ENCODE measurements around the gene SPOCD1. TPM values are rescaled to one million over a fixed set of nuclear protein-coding genes. Genes with fewer than 3 reads are reported as not detected.
A peak's percentile ranks its signal among the peaks of the same experiment; 100 is the strongest.

Gene SPOCD1
- total and polyA plus RNA-seq, 5 experiments from 2014 or later = 0.36 TPM; not detected in 4

DNA sequence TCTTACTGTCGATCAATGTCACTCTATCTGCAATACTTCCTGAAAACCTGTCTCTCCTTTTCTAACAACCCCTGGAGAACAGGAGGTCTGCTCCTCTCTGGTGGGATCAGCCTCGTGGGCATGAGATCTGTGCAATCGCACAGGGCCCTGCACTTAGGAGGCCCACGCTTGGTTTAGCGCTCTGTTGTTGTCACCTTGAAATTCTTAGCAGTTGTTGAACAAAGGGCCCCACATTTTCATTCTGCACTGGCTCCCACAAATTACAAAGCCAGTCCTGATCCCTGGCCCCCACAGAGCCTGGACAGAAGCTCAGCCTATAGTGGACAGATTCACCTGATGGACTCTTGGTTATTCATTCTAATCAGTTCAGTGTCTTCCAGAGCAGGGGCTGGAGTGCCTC is 18.6 kb downstream of the SPOCD1 start:
- peaks cover 1 to 12% (median 4%) of the 10 kb centered on the region in 4 donors for H3K4me1 Mint-ChIP-seq
- no peak for DNase-seq
- no peaks in the 10 kb centered on the region for H3K36me3 Mint-ChIP-seq
- no peak overlapping the region for H3K4me3 Mint-ChIP-seq
- POLR2A ChIA-PET = interaction anchor here (1.1 kb wide), 1 partner anchor 134 kb away, joined by 4 read pairs; no protein-coding TSS in a partner anchor
- ATAC-seq = no peak
- peaks cover 0 to 2% (median 2%) of the 10 kb centered on the region in 5 donors for H3K27me3 Mint-ChIP-seq
- H3K27ac Mint-ChIP-seq = no peak overlapping the region
- H3K9me3 Mint-ChIP-seq = no peaks in the 10 kb centered on the region

DNA sequence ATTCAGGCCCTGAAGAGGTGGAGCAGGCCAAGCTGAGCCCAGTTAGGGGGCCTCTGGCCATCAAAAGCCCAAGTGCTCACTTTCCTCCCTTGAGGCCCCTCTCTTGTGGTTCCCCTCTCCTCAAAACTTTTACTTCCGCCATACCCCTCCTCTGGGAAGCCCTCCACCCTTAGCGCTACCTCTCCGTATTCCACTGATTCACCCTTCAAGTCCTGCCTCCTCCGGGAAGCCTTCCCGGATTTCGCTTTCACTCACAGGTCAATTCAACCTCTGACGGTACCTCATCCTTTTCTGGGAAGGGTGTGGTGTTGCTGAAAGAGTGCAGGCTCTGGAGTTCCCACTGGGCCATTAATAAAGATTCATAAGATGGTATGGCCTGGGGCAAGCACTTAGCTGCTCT is 19.1 kb downstream of the SPOCD1 start:
- Mint-ChIP-seq H3K27ac (no peak overlapping the region), H3K36me3 (no peaks in the 10 kb centered on the region), H3K4me1 (peaks cover 0 to 11% (median 2%) of the 10 kb centered on the region in 4 donors), H3K4me3 (peak overlapping the region in 1 of 10 donors; percentile 32), H3K9me3 (no peaks in the 10 kb centered on the region), H3K27me3 (peaks cover 0 to 2% (median 2%) of the 10 kb centered on the region in 5 donors)
- DNase-seq = no peak
- POLR2A ChIA-PET = interaction anchor here (1.1 kb wide), 1 partner anchor 133 kb away, joined by 4 read pairs; no protein-coding TSS in a partner anchor
- ATAC-seq = no peak

DNA sequence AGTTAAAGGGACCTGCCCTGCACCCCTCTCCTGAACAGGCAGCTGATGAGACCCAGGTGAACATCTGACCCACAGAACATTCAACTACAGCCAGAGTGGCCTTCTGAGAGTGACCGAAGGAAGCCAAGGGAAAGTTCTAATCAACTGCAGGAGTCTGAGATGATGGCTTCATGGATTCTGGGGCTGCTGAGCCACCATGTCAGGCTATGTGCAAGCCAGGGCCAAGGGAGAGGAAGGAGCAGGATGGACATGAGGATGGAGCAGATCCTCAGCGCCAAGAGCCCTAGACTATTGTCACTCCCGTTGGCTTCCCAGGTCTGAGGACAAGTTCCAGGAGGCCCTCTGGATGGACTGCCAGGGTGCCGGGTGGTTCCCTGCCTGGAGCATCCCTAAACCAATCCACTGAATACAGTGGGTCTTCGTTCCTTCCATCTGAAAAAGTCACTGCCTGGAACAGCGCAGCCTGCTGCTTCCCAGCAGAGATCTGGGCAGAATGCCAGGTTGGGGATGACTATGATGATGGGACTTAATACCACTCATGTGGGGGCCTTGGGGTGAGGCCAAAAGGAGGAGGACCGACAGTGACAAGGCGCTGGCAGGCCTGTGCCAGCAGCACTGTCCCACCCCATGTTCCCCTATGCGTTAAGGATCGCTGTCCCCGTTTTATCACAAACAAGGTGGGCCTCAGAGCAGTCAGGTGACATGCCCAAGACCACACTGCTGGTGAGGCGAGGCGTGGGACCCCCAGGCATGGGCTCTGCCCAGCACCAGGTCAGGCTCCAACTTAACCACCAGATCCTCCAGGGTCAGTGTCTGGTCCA is 19.8 kb downstream of the SPOCD1 start:
- Mint-ChIP-seq H3K27ac (peak overlapping the region in 1 of 10 donors; percentile 35), H3K27me3 (peaks cover 0 to 2% (median 2%) of the 10 kb centered on the region in 5 donors), H3K36me3 (no peaks in the 10 kb centered on the region), H3K4me1 (peaks cover 0 to 5% (median 2%) of the 10 kb centered on the region in 4 donors), H3K4me3 (no peak overlapping the region), H3K9me3 (no peaks in the 10 kb centered on the region)
- DNase-seq (no peak), ATAC-seq (no peak)
- POLR2A ChIA-PET = no interaction called here

DNA sequence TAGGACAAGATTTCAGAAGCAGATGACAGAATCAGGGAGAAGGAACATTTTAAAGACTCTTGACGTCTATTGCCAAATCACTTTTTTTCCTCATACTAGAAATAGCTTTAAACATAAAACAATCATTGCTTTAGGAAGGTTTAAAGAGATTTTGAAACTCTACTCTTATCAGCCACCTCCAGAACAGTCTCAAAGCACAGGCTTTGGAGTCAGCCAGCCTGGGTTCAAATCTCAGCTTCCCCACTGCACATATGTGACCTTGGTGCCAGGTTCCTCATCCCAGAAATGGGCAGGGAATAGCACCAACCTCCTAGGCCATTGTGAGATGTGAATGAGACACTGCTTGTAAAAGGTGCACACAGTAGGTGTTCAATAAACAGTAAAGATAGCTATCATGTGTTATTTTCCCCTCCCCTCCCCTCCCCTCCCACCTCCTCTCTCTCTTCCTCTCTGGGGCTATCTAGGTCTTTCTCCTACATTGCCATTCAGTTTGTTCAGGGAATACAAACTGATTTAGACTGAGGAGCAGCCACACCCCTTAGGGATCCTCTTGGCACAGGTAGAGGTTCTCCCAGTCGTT is 20.6 kb downstream of the SPOCD1 start:
- no peaks in the 10 kb centered on the region for H3K9me3 Mint-ChIP-seq
- peaks cover 0 to 2% (median 0%) of the 10 kb centered on the region in 5 donors for H3K27me3 Mint-ChIP-seq
- H3K27ac Mint-ChIP-seq = peak overlapping the region in 2 of 10 donors; percentile 9 to 14
- H3K4me3 Mint-ChIP-seq = no peak overlapping the region
- H3K4me1 Mint-ChIP-seq = peaks cover 0 to 1% (median 0%) of the 10 kb centered on the region in 4 donors
- DNase-seq (no peak), ATAC-seq (no peak)
- POLR2A ChIA-PET = no interaction called here
- no peaks in the 10 kb centered on the region for H3K36me3 Mint-ChIP-seq

DNA sequence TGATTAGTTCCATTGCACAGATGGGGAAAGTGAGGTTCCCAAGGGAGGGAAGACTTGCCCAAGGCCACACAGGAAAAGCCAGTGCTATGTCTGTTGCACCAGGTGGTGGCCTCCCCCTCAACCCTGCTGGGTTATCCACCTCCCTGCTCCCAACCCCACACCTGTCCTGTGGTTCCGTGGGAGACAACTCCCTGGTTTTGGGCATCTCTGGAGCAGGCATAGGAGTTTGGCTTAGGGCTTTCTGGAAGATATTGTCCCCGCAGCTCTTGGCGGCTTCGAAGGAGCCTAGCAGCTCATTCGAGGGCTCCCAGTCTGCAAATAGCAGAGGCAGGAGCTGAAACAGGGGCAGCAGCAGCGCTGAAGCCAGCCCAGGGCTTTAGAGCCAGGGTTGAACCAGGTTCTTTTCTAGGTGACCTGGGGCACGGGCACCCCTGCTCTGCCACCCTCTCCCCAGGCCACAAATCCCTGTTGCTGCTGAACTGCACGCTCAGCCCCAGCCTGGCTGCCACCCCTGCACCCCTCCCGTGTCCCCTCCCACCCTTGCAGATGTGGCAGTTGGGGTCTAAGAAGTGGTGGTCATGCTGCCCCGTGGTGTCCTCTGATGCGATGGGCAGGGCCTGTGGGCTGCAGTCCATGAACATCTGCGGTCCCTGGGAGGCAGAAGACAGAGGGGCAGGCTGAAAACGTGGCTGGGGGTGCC is 22.1 kb downstream of the SPOCD1 start:
- no peak for ATAC-seq
- no peak for DNase-seq
- POLR2A ChIA-PET = no interaction called here
- Mint-ChIP-seq H3K36me3 (no peaks in the 10 kb centered on the region), H3K27ac (no peak overlapping the region), H3K4me3 (no peak overlapping the region), H3K4me1 (peaks cover 3 to 12% (median 6%) of the 10 kb centered on the region in 4 donors), H3K9me3 (no peaks in the 10 kb centered on the region), H3K27me3 (peaks cover 0 to 2% (median 0%) of the 10 kb centered on the region in 5 donors)

DNA sequence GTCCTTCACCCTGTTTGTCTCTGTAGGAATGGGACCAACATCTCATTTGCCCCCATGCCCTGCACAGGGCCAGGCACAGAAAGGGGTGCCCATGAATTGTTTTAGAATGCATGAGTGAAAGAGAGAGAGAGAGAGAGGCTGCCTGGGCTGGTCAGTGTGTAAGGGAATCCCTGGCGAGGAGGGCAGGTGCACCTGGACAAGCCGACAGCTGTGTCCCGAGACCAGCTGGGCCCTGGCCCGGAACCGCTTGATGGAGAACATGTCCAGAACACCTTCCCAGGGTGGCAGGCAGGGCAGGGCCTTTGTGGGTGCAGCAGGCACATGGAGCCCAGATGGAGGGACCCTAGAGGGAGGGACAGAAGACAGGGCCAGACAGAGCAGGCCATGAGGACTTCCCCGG is 22.7 kb downstream of the SPOCD1 start:
- ATAC-seq = no peak
- POLR2A ChIA-PET = no interaction called here
- no peak overlapping the region for H3K4me3 Mint-ChIP-seq
- no peak for DNase-seq
- no peaks in the 10 kb centered on the region for H3K9me3 Mint-ChIP-seq
- no peak overlapping the region for H3K27ac Mint-ChIP-seq
- no peaks in the 10 kb centered on the region for H3K36me3 Mint-ChIP-seq
- H3K27me3 Mint-ChIP-seq = peaks cover 0 to 2% (median 0%) of the 10 kb centered on the region in 5 donors
- H3K4me1 Mint-ChIP-seq = peaks cover 4 to 15% (median 8%) of the 10 kb centered on the region in 4 donors

DNA sequence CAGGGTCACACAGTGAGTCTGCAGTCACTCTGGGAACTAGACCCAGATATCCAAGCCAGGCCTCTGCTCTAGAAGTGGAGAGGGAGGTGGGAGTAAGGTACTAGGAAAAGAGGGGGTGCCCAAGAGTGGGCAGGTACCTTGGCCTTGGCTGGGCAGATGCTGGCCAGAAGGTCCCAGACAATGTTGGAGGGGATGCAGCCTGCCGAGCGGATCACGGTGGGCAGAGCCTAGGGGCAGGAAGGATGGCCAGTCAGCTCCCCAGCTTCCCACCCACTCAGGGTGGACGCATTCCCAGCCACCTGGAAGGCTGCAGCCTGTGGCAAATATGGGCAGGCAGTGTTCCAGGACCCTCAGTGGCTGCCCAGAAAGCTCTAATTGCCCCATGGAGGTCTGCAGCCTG is 23.3 kb downstream of the SPOCD1 start:
- POLR2A ChIA-PET = interaction anchor here (0.6 kb wide), 1 partner anchor 111 kb away, joined by 7 read pairs; no protein-coding TSS in a partner anchor
- ATAC-seq = no peak
- no peaks in the 10 kb centered on the region for H3K9me3 Mint-ChIP-seq
- peaks cover 10 to 21% (median 14%) of the 10 kb centered on the region in 4 donors for H3K4me1 Mint-ChIP-seq
- H3K4me3 Mint-ChIP-seq = no peak overlapping the region
- peaks cover 0 to 1% (median 0%) of the 10 kb centered on the region in 5 donors for H3K27me3 Mint-ChIP-seq
- peak overlapping the region in 1 of 10 donors; percentile 59 for H3K27ac Mint-ChIP-seq
- no peak for DNase-seq
- H3K36me3 Mint-ChIP-seq = no peaks in the 10 kb centered on the region

DNA sequence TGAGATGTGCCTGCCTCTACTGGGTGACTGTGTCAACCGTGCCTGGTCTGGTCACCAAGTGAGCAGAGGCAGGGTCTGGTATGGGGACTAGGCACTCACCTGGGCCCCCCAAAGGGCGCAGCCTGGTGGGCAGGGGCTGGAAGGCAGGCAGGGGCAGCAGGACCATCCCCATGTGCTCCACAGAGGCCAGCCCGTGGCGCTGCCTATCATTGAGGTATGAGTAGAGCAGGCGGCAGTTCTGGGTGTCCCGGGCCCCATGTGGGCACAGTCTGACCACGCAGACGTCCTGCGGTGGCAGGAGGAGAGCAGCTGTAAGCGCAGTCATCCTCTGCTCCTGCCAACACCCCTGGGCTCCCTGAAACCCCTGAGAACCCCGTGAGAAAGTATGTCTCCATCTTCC is 23.7 kb downstream of the SPOCD1 start:
- Mint-ChIP-seq H3K27me3 (no peaks in the 10 kb centered on the region), H3K9me3 (no peaks in the 10 kb centered on the region), H3K4me3 (no peak overlapping the region), H3K27ac (peak overlapping the region in 1 of 10 donors; percentile 18), H3K36me3 (no peaks in the 10 kb centered on the region), H3K4me1 (peaks cover 10 to 24% (median 14%) of the 10 kb centered on the region in 4 donors)
- POLR2A ChIA-PET = interaction anchor here (0.6 kb wide), 1 partner anchor 112 kb away, joined by 7 read pairs; no protein-coding TSS in a partner anchor
- no peak for ATAC-seq
- no peak for DNase-seq

DNA sequence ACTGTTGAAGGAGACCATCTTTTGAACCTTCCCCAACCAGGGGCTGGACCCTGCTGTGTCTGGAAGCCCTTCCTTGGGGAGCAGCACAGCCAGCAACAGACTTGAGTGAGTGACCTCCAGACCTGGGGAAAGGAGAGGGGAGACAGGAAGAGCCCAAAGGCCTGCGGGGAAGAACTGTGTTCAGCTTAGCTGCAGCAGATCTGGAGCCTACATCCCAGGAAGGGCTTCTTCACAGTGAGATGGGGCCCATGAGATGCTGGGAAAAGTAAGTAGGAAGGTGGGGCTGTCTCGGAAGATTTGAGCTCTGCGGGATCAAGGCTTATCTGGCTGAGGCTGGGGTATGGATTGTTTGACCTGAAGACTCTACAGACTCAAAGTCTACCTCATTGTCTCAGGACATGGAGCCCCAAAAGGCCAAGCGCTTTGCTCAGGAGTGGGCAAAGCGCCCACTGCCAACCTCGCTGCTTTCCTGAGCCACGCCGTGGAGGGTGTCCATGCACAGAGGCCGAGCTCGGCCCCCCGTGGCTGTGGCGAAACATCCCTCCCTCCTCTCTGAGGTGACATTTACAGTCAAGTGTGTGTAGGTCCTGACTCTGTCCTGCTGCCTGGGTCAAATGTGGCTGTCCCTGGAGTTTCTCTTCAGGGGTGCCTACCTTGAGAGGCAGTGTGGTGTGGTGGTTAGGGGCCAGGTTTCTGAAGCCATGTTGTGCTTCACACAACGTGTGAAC is 24.5 kb downstream of the SPOCD1 start:
- ATAC-seq (no peak), DNase-seq (no peak)
- Mint-ChIP-seq H3K9me3 (no peaks in the 10 kb centered on the region), H3K27ac (no peak overlapping the region), H3K4me1 (peaks cover 11 to 24% (median 15%) of the 10 kb centered on the region in 4 donors), H3K27me3 (no peaks in the 10 kb centered on the region), H3K4me3 (no peak overlapping the region), H3K36me3 (no peaks in the 10 kb centered on the region)
- POLR2A ChIA-PET = interaction anchor here (0.5 kb wide), 1 partner anchor 128 kb away, joined by 3 read pairs; no protein-coding TSS in a partner anchor

DNA sequence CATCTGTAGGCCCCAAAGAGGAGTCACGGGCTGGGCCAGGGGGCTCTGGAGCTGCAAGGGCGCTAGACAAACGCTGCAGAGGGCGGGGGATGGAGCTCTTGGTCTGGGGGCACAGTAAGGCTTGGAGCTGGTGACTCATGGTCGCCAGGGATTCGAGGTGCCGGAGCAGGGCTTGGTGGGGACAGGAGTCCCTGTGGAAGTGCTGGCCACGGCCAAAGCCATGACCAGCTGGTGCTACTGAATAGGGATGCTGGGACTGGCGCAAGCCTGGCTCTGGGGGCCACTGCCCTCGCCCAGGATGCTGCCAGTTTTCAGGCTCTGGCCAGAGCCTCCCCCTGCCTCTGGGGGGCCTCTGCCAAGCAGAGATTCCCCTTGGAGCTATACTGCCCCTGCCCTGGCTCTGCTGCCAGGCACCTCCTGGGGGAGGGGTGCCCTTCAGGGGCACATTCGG is 25.2 kb downstream of the SPOCD1 start:
- Mint-ChIP-seq H3K9me3 (no peaks in the 10 kb centered on the region), H3K4me1 (peaks cover 11 to 24% (median 17%) of the 10 kb centered on the region in 4 donors), H3K27me3 (no peaks in the 10 kb centered on the region), H3K4me3 (no peak overlapping the region), H3K36me3 (no peaks in the 10 kb centered on the region), H3K27ac (no peak overlapping the region)
- ATAC-seq (no peak), DNase-seq (no peak)
- POLR2A ChIA-PET = interaction anchor here (0.5 to 1.8 kb wide), 2 partner anchors 128 to 147 kb away, joined by 3 to 7 read pairs; partner anchors contain the start of gene PTP4A2

DNA sequence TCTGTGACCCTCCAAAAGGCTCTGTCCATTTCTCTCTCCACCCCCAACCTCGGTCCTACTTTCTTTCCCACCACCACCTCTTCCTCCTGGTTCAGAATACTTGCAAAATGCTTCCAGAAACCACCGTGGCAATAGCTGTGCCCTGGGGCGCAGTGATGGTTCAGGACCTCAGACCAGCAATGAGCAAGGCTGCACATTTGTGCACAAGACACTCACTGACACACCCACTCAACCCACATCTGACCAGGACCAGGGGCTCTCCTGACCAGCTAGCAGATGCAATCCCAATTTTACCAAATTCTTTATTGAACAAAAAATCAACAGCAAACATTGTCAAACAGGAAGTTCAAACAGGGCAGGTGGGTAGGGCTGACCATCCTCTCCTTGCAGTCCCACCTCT is 25.7 kb downstream of the SPOCD1 start:
- POLR2A ChIA-PET = interaction anchor here (1.8 to 1.9 kb wide), 3 partner anchors 9 to 148 kb away, joined by 7 to 8 read pairs (median 7); partner anchors contain the start of gene PTP4A2
- no peak for ATAC-seq
- no peak for DNase-seq
- H3K9me3 Mint-ChIP-seq = no peaks in the 10 kb centered on the region
- peak overlapping the region in 8 of 10 donors; percentile 9 to 86 (median 55) for H3K4me3 Mint-ChIP-seq
- H3K27me3 Mint-ChIP-seq = no peaks in the 10 kb centered on the region
- no peaks in the 10 kb centered on the region for H3K36me3 Mint-ChIP-seq
- peak overlapping the region in 5 of 10 donors; percentile 13 to 96 (median 57) for H3K27ac Mint-ChIP-seq
- H3K4me1 Mint-ChIP-seq = peaks cover 11 to 24% (median 18%) of the 10 kb centered on the region in 4 donors

Measured in naive thymus-derived CD8-positive, alpha-beta T cell (primary cell).